Right atrium auricular region (tissue), 2 donors: ENCODE results near the gene AAK1. TPM values are rescaled to one million over a fixed set of nuclear protein-coding genes. Genes with fewer than 3 reads are reported as not detected.

Experiments
- DNase-seq: peaks from one replicate; pipeline ENCODE4 v3.0.0-alpha.2; 2019; ENCODE audit warnings: low spot score
- H3K27ac ChIP-seq, 2 donors: fragments of 200-600 bp; sonication (generic); 1 replicate in 1 of 2; 2 replicates in 1 of 2; pipeline ENCODE4 v1.5.1; 2016 to 2019
- H3K27me3 ChIP-seq, 2 donors: fragments of 200-600 bp; sonication (generic); one replicate each; pipeline versions ENCODE4 v1.5.1 to v1.6.0; 2017 to 2019
- H3K36me3 ChIP-seq: fragments of 200-600 bp; sonication (generic); one replicate; pipeline ENCODE4 v1.5.1; 2016
- H3K4me1 ChIP-seq, 2 donors: fragments of 200-600 bp; sonication (generic); one replicate each; pipeline versions ENCODE4 v1.5.1 to v1.6.0; 2017 to 2019
- H3K4me3 ChIP-seq, 2 donors: fragments of 200-600 bp; sonication (generic); 1 replicate in 1 of 2; 2 replicates in 1 of 2; pipeline ENCODE4 v1.5.1; 2017 to 2019; ENCODE audit warnings: mild to moderate bottlenecking in 1 of 2, moderate library complexity in 1 of 2
- H3K9me3 ChIP-seq, 2 donors: fragments of 200-600 bp; sonication (generic); one replicate each; pipeline ENCODE4 v1.5.1; 2019
- total RNA-seq, 2 donors: library from RNA; depleted of rRNA; stranded (reverse); fragments of >200 nt; gene quantifications; one replicate each; pipeline ENCODE4 v1.1.0, GENCODE V29; 2016
- TF ChIP-seq, protein P1 (sequence below), 2 donors: fragments of 200-600 bp; sonication (generic); IDR thresholded peaks; one replicate each; pipeline ENCODE4 v1.5.1; 2019; ENCODE audit warnings: antibody characterized with exemption in 2 of 2

The AAK1 gene
- total RNA-seq, 2 donors from 2014 or later: 50.4 to 62.6 TPM

- peak overlapping the region; percentile 97 for H3K27ac ChIP-seq
- no peak for DNase-seq
- peaks cover 0 to 25% of the 10 kb centered on the region in 2 donors for H3K4me1 ChIP-seq
- no peaks in the 10 kb centered on the region for H3K36me3 ChIP-seq
- TF ChIP-seq, protein P1, sequence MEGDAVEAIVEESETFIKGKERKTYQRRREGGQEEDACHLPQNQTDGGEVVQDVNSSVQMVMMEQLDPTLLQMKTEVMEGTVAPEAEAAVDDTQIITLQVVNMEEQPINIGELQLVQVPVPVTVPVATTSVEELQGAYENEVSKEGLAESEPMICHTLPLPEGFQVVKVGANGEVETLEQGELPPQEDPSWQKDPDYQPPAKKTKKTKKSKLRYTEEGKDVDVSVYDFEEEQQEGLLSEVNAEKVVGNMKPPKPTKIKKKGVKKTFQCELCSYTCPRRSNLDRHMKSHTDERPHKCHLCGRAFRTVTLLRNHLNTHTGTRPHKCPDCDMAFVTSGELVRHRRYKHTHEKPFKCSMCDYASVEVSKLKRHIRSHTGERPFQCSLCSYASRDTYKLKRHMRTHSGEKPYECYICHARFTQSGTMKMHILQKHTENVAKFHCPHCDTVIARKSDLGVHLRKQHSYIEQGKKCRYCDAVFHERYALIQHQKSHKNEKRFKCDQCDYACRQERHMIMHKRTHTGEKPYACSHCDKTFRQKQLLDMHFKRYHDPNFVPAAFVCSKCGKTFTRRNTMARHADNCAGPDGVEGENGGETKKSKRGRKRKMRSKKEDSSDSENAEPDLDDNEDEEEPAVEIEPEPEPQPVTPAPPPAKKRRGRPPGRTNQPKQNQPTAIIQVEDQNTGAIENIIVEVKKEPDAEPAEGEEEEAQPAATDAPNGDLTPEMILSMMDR (IDR thresholded peaks at IDR 0.05): no peak
- H3K9me3 ChIP-seq: no peaks in the 10 kb centered on the region
- H3K4me3 ChIP-seq: no peak overlapping the region
- no peaks in the 10 kb centered on the region for H3K27me3 ChIP-seq
These were observed 205.0 kb downstream of the AAK1 start for GRCh38 chr2:69438580-69438979.

GRCh38 chr2:69437751-69438154 lies 205.8 kb downstream of the AAK1 start:
- H3K27me3 ChIP-seq: no peaks in the 10 kb centered on the region
- H3K4me1 ChIP-seq: peaks cover 0 to 25% of the 10 kb centered on the region in 2 donors
- H3K4me3 ChIP-seq: peak overlapping the region; percentile 86 to 89
- no peak for DNase-seq
- TF ChIP-seq, protein P1 (IDR thresholded peaks at IDR 0.05): no peak
- no peaks in the 10 kb centered on the region for H3K36me3 ChIP-seq
- H3K9me3 ChIP-seq: no peaks in the 10 kb centered on the region
- peak overlapping the region; percentile 97 for H3K27ac ChIP-seq

DNA sequence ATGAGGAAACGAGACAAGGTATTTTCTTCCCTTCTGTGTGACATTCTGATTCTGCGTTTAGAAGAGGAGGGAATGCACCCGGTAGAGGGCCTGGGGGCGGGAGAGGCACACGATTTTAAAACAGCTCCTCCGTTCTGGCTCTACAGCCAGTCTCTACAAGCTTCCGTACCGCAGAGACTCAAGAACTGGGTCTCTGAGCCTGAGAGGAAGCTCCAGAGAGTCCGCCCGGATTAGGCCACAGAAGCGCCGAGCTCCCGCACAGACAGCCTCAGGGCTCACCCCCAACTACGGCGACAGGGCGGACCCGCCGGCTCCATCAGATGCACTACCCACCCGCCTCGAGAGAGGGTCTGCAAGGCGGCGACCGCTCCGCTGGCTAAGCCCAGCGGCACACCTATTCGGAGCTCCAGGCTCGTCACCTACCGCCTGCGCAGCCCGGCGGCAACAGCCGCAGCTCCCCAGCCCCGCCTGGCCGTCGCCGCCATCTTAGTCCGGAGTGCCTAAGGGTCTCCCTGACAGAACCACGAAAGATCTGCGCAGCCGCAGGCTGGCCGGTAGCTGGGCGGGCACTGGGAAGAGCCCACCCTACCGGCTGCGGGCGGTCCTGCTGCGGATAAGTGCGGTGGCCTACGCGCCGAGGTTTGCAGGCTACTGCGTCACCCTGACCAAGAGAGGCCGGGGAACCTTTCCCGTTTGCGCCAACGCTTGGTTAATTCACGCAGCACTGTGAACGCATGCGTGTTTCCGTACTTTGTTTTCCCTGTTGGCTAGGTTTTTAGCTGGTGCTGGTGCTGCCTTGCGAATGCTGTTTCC lies 206.4 kb downstream of the AAK1 start, which contains the start of gene NFU1:
NFU1 (minus strand) TSS at position 498 of the 813 bp plus-strand sequence; CDS start at position 485, 13 bp downstream.
- DNase-seq: peak; percentile 94
- TF ChIP-seq, protein P1 (IDR thresholded peaks at IDR 0.05): peak; percentile 73 to 75
- H3K27ac ChIP-seq: peak within 1 kb of the TSS; percentile 97
- peak within 1 kb of the TSS; percentile 86 to 89 for H3K4me3 ChIP-seq
- H3K9me3 ChIP-seq: no peaks in the 10 kb centered on the region
- H3K4me1 ChIP-seq: peaks cover 0 to 25% of the 10 kb centered on the region in 2 donors
- H3K27me3 ChIP-seq: no peaks in the 10 kb centered on the region
- H3K36me3 ChIP-seq: no peaks in the 10 kb centered on the region

DNA sequence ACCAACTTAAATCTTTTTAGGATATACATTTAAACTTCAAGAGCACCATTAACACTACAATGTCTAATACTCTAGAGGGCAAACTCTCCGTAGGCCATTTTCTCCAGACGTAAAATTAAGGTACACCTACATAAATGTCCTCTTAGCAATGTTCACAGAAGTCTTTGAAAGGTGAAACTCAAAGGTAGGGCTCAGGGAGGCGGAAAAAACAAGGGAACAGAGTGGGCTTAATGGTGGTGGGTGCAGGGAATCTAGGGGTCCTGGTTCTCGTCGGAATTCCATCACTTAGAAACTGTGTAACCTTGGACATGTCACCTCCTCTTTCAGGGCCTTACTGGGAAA lies 207.0 kb downstream of the AAK1 start:
- Histone ChIP-seq H3K27ac (peak overlapping the region; percentile 97), H3K4me1 (peaks cover 0 to 25% of the 10 kb centered on the region in 2 donors), H3K27me3 (no peaks in the 10 kb centered on the region), H3K4me3 (peak overlapping the region; percentile 86 to 89), H3K9me3 (no peaks in the 10 kb centered on the region), H3K36me3 (peaks cover 2% of the 10 kb centered on the region)
- DNase-seq: no peak
- TF ChIP-seq, protein P1 (IDR thresholded peaks at IDR 0.05): no peak

- Histone ChIP-seq H3K27ac (no peak overlapping the region), H3K9me3 (no peaks in the 10 kb centered on the region), H3K4me3 (no peak overlapping the region), H3K27me3 (no peaks in the 10 kb centered on the region), H3K36me3 (peaks cover 19% of the 10 kb centered on the region), H3K4me1 (peaks cover 0 to 25% of the 10 kb centered on the region in 2 donors)
- no peak for DNase-seq
- TF ChIP-seq, protein P1 (IDR thresholded peaks at IDR 0.05): no peak
These were observed 208.8 kb downstream of the AAK1 start for GRCh38 chr2:69434753-69435152.
